ENCODE results near the gene MSH6.

Gene MSH6

DNA sequence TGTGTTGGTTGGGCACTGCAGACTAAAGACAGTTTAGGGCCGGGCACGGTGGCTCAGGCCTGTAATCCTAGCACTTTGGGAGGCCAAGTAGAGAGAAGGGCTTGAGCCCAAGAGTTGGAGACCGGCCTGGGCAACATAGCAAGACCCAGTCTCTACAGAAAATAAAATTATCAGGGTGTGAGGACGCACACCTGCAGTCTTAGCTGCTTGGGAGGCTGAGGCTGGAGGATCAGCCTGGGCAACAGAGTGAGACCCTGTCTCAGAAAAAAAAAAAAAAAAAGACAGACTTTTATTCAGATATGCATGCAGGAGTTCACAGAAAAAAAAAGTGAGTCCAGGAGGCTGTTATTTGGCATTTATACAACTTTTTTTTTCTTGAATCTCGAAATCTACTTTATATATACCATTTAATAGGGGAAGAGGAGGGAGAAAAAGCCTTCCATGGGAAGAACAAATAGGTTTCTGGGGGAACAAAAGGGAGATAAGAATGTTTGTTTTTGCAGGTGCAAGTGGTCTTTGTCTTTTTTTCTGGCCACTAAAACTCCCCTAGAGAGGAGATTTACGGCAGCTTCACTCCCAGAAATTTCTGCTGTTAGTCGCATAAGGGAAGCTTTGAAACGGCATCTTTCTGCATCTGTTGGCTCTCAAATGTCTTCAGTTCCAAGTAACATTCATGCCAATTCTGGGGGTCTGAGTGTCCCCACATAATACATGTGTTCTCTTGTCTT, 4.1 kb upstream of the MSH6 start:
- DNase-seq (ENCODE audit: low read depth in 1 of 2, low spot score in 1 of 2), result no peak

DNA sequence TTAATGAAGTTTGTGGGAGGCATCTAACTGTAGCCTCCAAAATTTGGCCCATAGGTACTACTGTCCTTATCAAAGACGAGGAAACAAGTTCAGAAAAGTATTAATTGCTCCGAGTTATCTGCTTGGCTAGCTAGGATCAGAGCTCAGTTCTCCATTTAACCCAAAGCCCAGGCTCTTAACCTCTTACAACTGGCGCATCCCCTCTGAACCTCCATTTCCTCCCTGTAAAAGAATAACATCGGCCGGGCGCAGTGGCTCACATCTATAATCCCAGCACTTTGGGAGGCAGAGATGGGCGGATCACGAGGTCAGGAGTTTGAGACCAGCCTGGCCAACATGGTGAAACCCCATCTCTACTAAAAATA, 3.5 kb upstream of the MSH6 start:
- DNase-seq (ENCODE audit: low read depth in 1 of 2, low spot score in 1 of 2), result no peak

- DNase-seq (ENCODE audit: low read depth in 1 of 2, low spot score in 1 of 2), result no peak
Measured at GRCh38 chr2:47782381-47782670, 619 bp upstream of the MSH6 start.

DNA sequence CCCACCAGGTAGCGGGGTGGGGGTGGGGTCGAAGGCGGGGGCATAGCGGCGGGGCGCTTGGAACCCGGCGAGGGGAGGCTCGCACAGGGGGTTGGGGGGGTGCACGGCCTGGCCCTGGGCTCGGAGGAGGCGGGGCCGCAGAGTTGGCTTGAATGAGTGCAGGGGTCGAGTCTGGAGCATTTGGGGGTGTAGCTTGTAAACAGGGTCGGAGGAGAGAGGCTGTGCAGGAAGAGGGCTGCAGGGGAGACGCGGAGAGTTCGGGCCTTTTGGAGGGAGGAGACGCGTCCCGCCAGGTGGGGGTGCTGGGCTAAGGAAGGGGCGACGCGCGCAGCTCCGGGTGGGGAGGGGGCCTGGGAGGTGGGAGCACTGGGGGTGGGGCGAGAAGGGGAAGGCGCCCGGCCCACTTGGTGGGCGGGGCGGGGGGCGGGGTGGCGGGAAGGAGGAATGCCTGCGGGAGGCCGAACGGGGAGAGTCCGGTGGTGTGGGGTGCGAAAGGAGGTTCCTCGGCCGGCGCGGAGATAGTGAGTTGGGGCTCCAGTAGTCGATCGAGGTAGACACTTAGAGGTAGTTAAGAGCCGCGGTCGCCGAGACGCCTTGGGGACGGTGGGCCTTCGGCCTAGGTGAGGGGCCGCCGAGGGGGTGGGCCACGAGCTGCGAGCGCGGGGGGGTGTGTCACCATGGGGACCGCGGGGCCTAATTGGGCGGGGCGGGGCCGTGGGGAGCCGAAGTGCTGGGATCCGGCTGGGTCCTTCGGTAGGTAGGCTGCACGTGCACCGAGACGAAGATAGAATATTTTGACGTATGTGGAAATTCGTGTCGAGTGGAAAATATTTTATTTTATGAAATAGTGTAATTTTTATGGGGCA, 774 bp downstream of the MSH6 start:
- peak; percentile 24 to 32 for DNase-seq (ENCODE audit: low read depth in 1 of 2, low spot score in 1 of 2)

GRCh38 chr2:47784352-47784851, 1.5 kb downstream of the MSH6 start:
- DNase-seq (ENCODE audit: low read depth in 1 of 2, low spot score in 1 of 2), result no peak

DNA sequence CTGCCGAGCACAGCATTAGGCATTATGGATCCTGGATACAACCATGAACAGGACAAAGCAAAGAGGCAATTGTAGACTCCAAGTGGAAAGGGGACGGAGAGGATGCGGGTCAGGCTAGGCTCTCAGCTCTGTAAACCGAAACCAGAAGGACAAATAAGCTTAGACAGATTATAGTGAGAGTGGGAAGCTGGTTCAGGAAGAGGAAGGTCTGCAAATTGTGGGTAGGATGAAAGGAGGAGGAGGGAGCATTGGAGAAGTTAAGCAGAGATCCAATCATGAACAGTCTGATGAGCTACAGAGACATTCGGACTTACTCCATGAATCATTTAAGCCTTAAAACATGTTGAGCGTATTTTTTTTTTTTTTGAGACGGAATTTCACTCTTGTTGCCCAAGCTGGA, 3.0 kb downstream of the MSH6 start:
- no peak for DNase-seq (ENCODE audit: low read depth in 1 of 2, low spot score in 1 of 2)

DNA sequence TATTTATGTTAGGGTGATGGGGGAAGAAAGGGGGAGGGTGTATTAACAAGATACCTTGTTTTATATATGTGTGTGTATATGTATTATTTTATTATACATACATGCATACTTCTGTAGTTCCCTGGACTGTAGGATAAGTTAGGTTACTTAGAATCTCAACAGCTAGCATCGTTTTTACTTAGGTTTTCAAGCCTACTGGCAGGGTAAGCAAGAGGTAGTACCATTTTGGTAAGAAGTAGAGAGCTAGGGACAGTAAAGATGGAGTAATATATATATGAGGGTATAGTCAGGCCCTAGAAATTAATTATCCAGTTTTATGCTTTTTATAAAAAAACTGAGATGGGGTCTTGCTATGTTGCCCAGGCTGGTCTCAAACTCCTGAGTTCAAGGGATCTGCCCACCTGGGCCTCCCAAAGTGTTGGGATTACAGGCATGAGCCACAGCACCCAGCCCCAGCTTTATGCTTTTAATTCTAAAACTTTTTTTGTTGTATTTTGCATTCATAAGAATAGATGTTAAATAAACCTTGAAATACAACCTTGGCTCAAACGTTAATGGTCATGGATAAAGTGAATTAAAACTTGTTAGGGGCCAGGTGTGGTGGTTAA, 13.2 kb downstream of the MSH6 start:
- DNase-seq (ENCODE audit: low read depth in 1 of 2, low spot score in 1 of 2), result no peak

GRCh38 chr2:47798631-47799030, 15.7 kb downstream of the MSH6 start:
- DNase-seq (ENCODE audit: low read depth in 1 of 2, low spot score in 1 of 2), result no peak

GRCh38 chr2:47799031-47799609, 16.2 kb downstream of the MSH6 start:
- no peak for DNase-seq (ENCODE audit: low read depth in 1 of 2, low spot score in 1 of 2)

GRCh38 chr2:47801118-47801517, 18.2 kb downstream of the MSH6 start:
- DNase-seq (ENCODE audit: low read depth in 1 of 2, low spot score in 1 of 2), result no peak

DNA sequence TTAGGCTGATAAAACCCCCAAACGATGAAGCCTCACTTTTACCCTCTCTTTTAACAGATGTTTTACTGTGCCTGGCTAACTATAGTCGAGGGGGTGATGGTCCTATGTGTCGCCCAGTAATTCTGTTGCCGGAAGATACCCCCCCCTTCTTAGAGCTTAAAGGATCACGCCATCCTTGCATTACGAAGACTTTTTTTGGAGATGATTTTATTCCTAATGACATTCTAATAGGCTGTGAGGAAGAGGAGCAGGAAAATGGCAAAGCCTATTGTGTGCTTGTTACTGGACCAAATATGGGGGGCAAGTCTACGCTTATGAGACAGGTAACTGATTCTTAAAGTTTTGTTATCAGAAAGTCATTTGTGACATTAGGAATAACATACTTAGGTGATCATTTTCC, 20.4 kb downstream of the MSH6 start:
- DNase-seq (ENCODE audit: low read depth in 1 of 2, low spot score in 1 of 2), result no peak

- DNase-seq (ENCODE audit: low read depth in 1 of 2, low spot score in 1 of 2), result no peak
Measured at GRCh38 chr2:47803770-47804169, 20.8 kb downstream of the MSH6 start.

DNA sequence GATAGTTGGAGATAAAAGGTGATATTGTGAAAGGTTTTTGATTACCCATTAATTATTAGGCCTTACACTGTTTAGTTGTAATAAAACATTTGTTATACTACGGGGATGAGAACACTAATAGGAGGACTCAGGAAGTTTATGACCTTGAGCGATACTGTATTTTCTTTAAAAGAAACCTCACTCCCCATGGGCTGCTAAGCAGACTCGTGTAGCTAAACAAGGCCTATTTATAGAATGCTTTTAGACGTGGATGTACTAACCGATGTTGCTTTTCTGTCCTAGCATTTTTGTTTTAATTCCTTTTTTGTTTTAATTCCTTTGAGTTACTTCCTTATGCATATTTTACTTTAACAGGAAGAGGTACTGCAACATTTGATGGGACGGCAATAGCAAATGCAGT, 22.9 kb downstream of the MSH6 start:
- DNase-seq (ENCODE audit: low read depth in 1 of 2, low spot score in 1 of 2), result no peak

DNA sequence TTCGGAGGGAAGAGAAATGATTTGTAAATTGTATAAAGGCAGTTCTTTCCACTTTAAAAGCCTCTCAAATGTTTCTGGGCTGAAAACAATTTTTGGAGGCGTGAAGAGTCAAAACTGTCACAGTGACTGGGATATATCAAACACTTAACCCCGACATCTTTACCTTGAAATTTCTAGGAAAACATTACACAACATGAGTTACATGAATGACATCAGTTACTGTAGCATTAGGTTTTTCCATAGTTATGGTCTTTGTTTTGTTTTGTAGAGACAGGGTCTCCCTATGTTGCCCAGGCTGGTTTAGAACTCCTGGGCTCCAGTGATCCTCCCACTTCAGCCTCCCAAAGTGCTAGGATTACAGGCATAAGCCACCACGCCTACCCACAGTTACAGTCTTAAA, 25.7 kb downstream of the MSH6 start:
- DNase-seq (ENCODE audit: low read depth in 1 of 2, low spot score in 1 of 2), result no peak

- DNase-seq (ENCODE audit: low read depth in 1 of 2, low spot score in 1 of 2), result no peak
Measured at GRCh38 chr2:47809903-47810302, 27.0 kb downstream of the MSH6 start.

DNA sequence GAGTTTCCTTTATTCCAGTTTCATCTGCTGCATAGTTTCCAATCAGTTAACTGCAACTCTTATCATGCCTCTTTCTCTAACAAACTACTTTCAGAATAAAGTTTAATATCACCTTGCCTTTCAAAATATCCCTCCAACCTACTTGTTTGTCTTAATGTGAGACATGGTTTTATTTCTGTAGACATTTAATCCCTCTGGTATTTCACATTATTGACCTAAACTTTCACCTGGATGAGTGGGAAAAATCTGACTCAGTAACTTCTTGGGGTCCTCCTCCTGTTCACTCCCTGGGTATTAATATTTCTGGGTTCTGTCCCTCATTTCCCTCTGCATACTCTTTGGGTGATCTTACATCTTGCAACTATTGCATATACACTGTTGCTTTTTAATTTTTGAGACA, 27.9 kb downstream of the MSH6 start:
- DNase-seq (ENCODE audit: low read depth in 1 of 2, low spot score in 1 of 2), result no peak

DNA sequence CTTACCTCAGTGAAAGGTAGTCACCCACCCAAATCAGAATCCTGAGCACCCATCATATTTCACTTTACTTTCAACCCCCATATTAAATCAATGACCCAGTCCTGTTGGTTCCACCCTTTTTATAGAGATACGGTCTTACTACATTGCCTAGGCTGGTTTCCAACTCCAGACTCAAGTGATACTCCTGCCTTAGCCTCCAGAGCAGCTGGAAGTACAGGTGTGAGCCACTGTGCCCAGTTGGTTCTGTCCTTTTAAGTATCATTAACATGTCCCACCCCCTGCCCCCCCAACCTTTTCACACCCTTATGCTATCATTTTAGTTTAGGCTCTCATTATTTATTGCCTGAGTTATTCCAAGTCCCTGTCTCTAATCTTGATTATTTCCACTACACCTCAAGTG, 28.7 kb downstream of the MSH6 start:
- no peak for DNase-seq (ENCODE audit: low read depth in 1 of 2, low spot score in 1 of 2)

GRCh38 chr2:47815764-47816163, 32.8 kb downstream of the MSH6 start:
- DNase-seq (ENCODE audit: low read depth in 1 of 2, low spot score in 1 of 2), result no peak

- no peak for DNase-seq (ENCODE audit: low read depth in 1 of 2, low spot score in 1 of 2)
Measured at GRCh38 chr2:47818777-47819176, 35.8 kb downstream of the MSH6 start.

- no peak for DNase-seq (ENCODE audit: low read depth in 1 of 2, low spot score in 1 of 2)
Measured at GRCh38 chr2:47819834-47820233, 36.9 kb downstream of the MSH6 start.

- no peak for DNase-seq (ENCODE audit: low read depth in 1 of 2, low spot score in 1 of 2)
Measured at GRCh38 chr2:47822518-47822917, 39.6 kb downstream of the MSH6 start.

GRCh38 chr2:47833516-47833968, 50.6 kb downstream of the MSH6 start:
- DNase-seq (ENCODE audit: low read depth in 1 of 2, low spot score in 1 of 2), result no peak
